Left forelimb (tissue), 1 donor: Measurements from ENCODE around the gene MEIOSIN.

Experiments used
- DNase-seq: peaks from one replicate; pipeline ENCODE4 v3.0.0-alpha.2; 2018; ENCODE audit warnings: low spot score

The MEIOSIN gene

GRCh38 chr19:45764945-45765701 lies 31.9 kb downstream of the MEIOSIN start:
- peak; percentile 68 for DNase-seq

GRCh38 chr19:45765702-45766295 lies 32.6 kb downstream of the MEIOSIN start:
- peak; percentile 64 for DNase-seq

- peak; percentile 66 for DNase-seq
Observed at GRCh38 chr19:45766296-45766868, 33.1 kb downstream of the MEIOSIN start.

GRCh38 chr19:45766869-45767346 lies 33.7 kb downstream of the MEIOSIN start:
- peak; percentile 75 for DNase-seq

GRCh38 chr19:45767410-45767880 lies 34.2 kb downstream of the MEIOSIN start:
- peak; percentile 87 for DNase-seq

GRCh38 chr19:45767881-45768654 lies 34.8 kb downstream of the MEIOSIN start:
- peak; percentile 80 for DNase-seq

- DNase-seq: no peak
Observed at GRCh38 chr19:45768655-45768983, 35.4 kb downstream of the MEIOSIN start.

- DNase-seq: peak; percentile 100
Observed at GRCh38 chr19:45768984-45769782, 35.9 kb downstream of the MEIOSIN start, which contains the start of gene SIX5. SIX5 (minus strand) TSS chr19:45769252; CDS start chr19:45768844, 408 bp downstream.

GRCh38 chr19:45769821-45770191 lies 36.6 kb downstream of the MEIOSIN start:
- DNase-seq: no peak

GRCh38 chr19:45770192-45771101 lies 37.2 kb downstream of the MEIOSIN start:
- DNase-seq: peak; percentile 97

GRCh38 chr19:45771311-45771933 lies 38.2 kb downstream of the MEIOSIN start:
- DNase-seq: peak; percentile 66

GRCh38 chr19:45772130-45772840 lies 39.0 kb downstream of the MEIOSIN start:
- peak; percentile 61 for DNase-seq

GRCh38 chr19:45772912-45773311 lies 39.7 kb downstream of the MEIOSIN start:
- DNase-seq: peak; percentile 58

GRCh38 chr19:45773384-45773783 lies 40.1 kb downstream of the MEIOSIN start:
- no peak for DNase-seq

GRCh38 chr19:45774765-45775164 lies 41.5 kb downstream of the MEIOSIN start:
- no peak for DNase-seq

- no peak for DNase-seq
Observed at GRCh38 chr19:45777395-45777961, 44.2 kb downstream of the MEIOSIN start.

GRCh38 chr19:45778010-45778661 lies 44.9 kb downstream of the MEIOSIN start:
- DNase-seq: no peak
